RWPE2 (cell line): ENCODE measurements around the gene HLF.

Source experiments
- ATAC-seq: fragments of 200-7000 bp; cut with Tn5 transposase; 3 replicates; pipeline ENCODE4 v1.9.1; 2021; ENCODE audit warnings: low read depth
- DNase-seq: peaks from one replicate; pipeline ENCODE4 v3.0.0-alpha.2; 2020; ENCODE audit warnings: low spot score
- H3K27ac ChIP-seq: fragments of 450-650 bp; 2 replicates; pipeline ENCODE4 v1.5.1; 2017; ENCODE audit warnings: mild to moderate bottlenecking; ENCODE audit not compliant: poor library complexity, severe bottlenecking
- H3K27me3 ChIP-seq: fragments of 250-450 bp; sonication (Bioruptor Pico); 2 replicates; pipeline ENCODE4 v1.5.1; 2021; ENCODE audit warnings: mild to moderate bottlenecking, moderate library complexity; ENCODE audit not compliant: insufficient read depth, poor library complexity, severe bottlenecking
- H3K36me3 ChIP-seq: fragments of 250-450 bp; sonication (Bioruptor Pico); 2 replicates; pipeline ENCODE4 v1.5.1; 2020; ENCODE audit warnings: low read depth, mild to moderate bottlenecking, moderate library complexity
- H3K4me1 ChIP-seq: fragments of 250-450 bp; sonication (Bioruptor Pico); 2 replicates; pipeline ENCODE4 v1.5.1; 2021; ENCODE audit warnings: mild to moderate bottlenecking, moderate library complexity; ENCODE audit not compliant: insufficient read depth, poor library complexity, severe bottlenecking
- H3K4me3 ChIP-seq: fragments of 250-450 bp; sonication (Bioruptor Pico); 2 replicates; pipeline ENCODE4 v1.5.1; 2021; ENCODE audit warnings: mild to moderate bottlenecking, moderate library complexity; ENCODE audit not compliant: severe bottlenecking
- H3K9me3 ChIP-seq: fragments of 250-450 bp; sonication (Bioruptor Pico); 2 replicates; pipeline ENCODE4 v1.5.1; 2021; ENCODE audit warnings: mild to moderate bottlenecking, moderate library complexity; ENCODE audit not compliant: severe bottlenecking
- TF ChIP-seq, protein P1 (sequence below): fragments of 450-650 bp; IDR thresholded peaks from one replicate; pipeline ENCODE4 v1.5.1; 2017; ENCODE audit warnings: mild to moderate bottlenecking, moderate library complexity; ENCODE audit not compliant: poor library complexity, severe bottlenecking

Gene HLF

DNA sequence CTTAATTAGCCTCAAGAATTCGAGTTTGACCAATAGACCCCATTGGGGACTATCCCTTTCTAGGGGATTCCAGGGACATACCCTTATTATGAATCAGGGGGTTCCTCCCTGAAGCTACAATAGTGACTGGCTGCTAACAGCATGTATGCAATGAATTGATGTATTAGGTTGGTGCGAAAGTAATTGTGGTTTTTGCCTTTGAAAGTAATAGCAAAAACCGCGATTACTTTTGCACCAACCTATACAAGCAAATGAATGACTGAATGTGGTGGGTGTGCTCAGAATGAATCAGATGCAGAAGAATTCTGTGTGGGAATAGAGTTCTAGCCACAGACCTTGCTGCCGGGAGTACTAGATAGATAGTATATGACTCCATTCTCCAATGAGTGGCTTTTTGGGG lies 76.7 kb downstream of the HLF start:
- no peak for ATAC-seq
- no peak overlapping the region for H3K27ac ChIP-seq
- TF ChIP-seq, protein P1, sequence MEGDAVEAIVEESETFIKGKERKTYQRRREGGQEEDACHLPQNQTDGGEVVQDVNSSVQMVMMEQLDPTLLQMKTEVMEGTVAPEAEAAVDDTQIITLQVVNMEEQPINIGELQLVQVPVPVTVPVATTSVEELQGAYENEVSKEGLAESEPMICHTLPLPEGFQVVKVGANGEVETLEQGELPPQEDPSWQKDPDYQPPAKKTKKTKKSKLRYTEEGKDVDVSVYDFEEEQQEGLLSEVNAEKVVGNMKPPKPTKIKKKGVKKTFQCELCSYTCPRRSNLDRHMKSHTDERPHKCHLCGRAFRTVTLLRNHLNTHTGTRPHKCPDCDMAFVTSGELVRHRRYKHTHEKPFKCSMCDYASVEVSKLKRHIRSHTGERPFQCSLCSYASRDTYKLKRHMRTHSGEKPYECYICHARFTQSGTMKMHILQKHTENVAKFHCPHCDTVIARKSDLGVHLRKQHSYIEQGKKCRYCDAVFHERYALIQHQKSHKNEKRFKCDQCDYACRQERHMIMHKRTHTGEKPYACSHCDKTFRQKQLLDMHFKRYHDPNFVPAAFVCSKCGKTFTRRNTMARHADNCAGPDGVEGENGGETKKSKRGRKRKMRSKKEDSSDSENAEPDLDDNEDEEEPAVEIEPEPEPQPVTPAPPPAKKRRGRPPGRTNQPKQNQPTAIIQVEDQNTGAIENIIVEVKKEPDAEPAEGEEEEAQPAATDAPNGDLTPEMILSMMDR = no peak

DNA sequence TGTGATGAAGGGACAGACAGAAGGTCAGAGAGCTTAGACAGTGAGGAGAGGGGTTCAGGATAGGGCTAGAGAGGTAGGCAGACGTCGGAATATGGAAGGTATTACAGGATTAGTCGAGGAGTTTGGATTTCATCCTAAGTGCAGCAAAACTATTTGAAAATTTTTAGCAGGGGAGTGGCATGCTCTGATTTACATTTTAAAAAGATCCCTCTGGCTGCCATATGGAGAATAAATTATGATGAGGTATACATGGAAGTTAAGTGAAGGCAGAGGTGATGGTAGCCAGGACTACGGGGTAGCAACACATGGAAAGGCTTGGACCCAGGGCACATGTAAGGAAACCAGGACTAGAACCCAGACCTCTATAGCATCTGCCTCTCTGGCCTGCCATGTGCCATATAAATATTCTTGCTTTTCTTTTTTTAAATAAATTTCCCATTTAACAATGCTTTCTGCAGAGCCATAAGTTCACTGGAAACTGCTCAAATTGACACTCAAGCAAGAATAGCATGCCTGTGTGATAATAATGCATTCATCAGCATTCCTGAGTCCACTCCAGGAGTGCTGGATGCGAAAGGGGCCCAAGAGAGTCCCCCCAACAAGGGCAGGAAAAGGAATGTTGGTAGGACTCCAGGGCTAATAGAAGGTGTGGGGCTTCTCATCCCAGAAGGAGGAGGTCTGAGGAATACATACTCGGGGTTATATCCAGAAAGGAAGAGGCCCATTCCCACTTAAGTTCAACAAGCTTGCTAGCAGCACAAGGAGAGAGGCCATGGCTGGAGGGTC lies 78.2 kb downstream of the HLF start:
- ATAC-seq (no peak; the same call in 2 of the 3 replicates), DNase-seq (no peak)
- H3K36me3 ChIP-seq = no peaks in the 10 kb centered on the region
- no peak overlapping the region for H3K4me3 ChIP-seq
- no peaks in the 10 kb centered on the region for H3K27me3 ChIP-seq
- H3K4me1 ChIP-seq = no peaks in the 10 kb centered on the region
- no peak overlapping the region for H3K27ac ChIP-seq
- TF ChIP-seq, protein P1 = no peak
- no peaks in the 10 kb centered on the region for H3K9me3 ChIP-seq

More for the DNA sequence above, 76.7 kb downstream of the HLF start:
- no peaks in the 10 kb centered on the region for H3K27me3 ChIP-seq
- H3K4me3 ChIP-seq = no peak overlapping the region
- no peak for DNase-seq
- no peaks in the 10 kb centered on the region for H3K4me1 ChIP-seq
- H3K9me3 ChIP-seq = no peaks in the 10 kb centered on the region
- H3K36me3 ChIP-seq = no peaks in the 10 kb centered on the region

DNA sequence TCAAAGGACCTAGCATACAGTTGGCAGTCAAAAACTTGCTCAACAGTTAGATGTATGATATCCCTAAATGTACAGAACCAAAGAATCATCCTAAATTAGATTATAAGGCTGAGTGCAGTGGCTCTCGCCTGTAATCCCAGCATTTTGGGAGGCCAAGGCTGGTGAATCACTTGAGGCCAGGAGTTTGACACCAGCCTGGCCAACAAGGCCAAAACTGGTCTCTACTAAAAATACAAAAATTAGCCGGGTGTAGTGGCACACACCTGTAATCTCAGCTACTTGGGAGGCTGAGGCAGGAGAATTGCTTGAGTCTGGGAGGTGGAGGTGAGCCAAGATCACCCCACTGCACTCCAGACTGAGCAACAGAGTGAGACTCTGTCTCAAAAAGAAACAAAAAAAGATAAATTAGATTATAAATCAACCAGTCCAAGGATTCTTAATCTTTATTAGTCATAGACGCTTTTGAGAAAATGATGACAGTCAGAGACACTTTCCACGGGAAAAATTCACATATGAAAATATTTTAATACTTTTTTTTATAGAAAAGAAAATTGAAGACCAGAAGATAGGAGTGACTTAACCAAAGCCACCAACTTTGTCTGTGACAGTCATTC lies 79.2 kb downstream of the HLF start:
- ATAC-seq = no peak
- Histone ChIP-seq H3K4me3 (no peak overlapping the region), H3K4me1 (no peaks in the 10 kb centered on the region), H3K36me3 (no peaks in the 10 kb centered on the region), H3K27ac (no peak overlapping the region), H3K9me3 (no peaks in the 10 kb centered on the region), H3K27me3 (no peaks in the 10 kb centered on the region)
- no peak for DNase-seq
- TF ChIP-seq, protein P1 = no peak

DNA sequence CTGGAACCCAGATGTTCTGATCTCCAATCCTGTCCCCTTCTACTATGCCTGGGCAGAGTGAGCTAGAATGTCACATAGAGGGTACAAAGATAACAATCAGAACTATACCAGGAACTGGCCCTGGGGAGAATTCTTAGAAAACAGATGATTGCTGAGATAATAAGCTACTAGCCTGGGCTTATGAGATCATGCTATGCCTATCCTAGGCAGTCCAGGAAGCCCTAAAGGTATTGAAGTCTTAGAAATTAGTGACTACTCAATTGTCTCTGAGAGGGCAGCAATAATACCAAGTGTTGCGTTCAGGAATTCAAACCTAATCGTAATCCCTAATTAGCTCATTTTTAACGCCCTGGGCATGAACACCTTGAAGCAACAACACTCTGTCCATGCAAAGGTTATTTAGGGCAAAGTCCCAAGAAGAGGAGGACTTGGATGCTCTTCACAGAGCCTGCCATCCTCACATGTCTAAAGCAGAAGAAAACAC lies 79.8 kb downstream of the HLF start:
- Histone ChIP-seq H3K36me3 (no peaks in the 10 kb centered on the region), H3K4me3 (no peak overlapping the region), H3K27ac (no peak overlapping the region), H3K27me3 (no peaks in the 10 kb centered on the region), H3K9me3 (no peaks in the 10 kb centered on the region), H3K4me1 (no peaks in the 10 kb centered on the region)
- DNase-seq = no peak
- TF ChIP-seq, protein P1 = no peak
- ATAC-seq = no peak

DNA sequence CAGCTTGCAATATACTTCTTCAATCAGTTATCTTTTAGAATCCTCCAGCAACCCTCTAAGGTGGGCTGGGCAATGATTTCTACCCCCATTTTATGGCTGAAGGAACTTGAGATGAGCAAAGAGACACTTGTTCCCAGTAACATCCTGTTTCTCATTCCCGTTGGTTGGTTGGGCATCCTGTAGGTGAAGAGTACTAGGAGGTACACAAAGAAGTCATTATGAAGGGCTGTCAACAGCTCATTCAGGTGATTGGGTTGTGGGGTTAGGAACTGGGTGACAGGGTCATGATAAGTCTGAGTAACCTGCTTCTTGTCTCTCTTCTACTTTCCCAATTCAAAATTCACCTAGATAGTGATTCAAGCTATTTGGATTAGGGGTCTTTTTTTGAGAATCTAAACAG lies 80.4 kb downstream of the HLF start:
- no peak overlapping the region for H3K27ac ChIP-seq
- H3K4me1 ChIP-seq = no peaks in the 10 kb centered on the region
- no peak overlapping the region for H3K4me3 ChIP-seq
- no peak for DNase-seq
- H3K9me3 ChIP-seq = no peaks in the 10 kb centered on the region
- ATAC-seq = no peak
- H3K36me3 ChIP-seq = no peaks in the 10 kb centered on the region
- H3K27me3 ChIP-seq = no peaks in the 10 kb centered on the region
- TF ChIP-seq, protein P1 = no peak
